Measurements from ENCODE around the gene CNN2. TPM values are rescaled to one million over a fixed set of nuclear protein-coding genes. Genes with fewer than 3 reads are reported as not detected.

The CNN2 gene
- total and polyA plus RNA-seq, 9 of the 15 experiments (the other 6 are each of a cell fraction or from before 2014, with no cell fraction given) = 12.1 to 174 (median 52.7) TPM

- TF ChIP-seq POLR2G (IDR thresholded peaks at IDR 0.05; ENCODE audit: low read depth, low read length) (peak; percentile 69), ZNF77 (CRISPR knock-in tag; IDR thresholded peaks at IDR 0.05) (no peak), GTF2A2 (tag; IDR thresholded peaks at IDR 0.05) (no peak), ZNF75A (CRISPR knock-in tag; IDR thresholded peaks at IDR 0.05) (no peak), CCNT2 (IDR thresholded peaks at IDR 0.05; ENCODE audit: borderline replicate concordance, extremely low read depth, insufficient read length, low read depth, low read length) (peak; percentile 48), C11orf30 (IDR thresholded peaks at IDR 0.05; ENCODE audit: low read depth) (peak; percentile 90), ZNF277 (CRISPR knock-in tag; IDR thresholded peaks at IDR 0.05; ENCODE audit: borderline replicate concordance) (no peak), ZNF778 (CRISPR knock-in tag; IDR thresholded peaks at IDR 0.05) (no peak), ZBTB49 (CRISPR knock-in tag; IDR thresholded peaks at IDR 0.05; ENCODE audit: borderline replicate concordance) (no peak), POLR3A (IDR thresholded peaks at IDR 0.05; ENCODE audit: borderline replicate concordance, extremely low read depth, insufficient read depth, insufficient read length) (no peak), TGIF2 (CRISPR knock-in tag; IDR thresholded peaks at IDR 0.05) (no peak), ZNF324 (CRISPR knock-in tag; IDR thresholded peaks at IDR 0.05) (no peak), CREB3L1 (IDR thresholded peaks at IDR 0.05; ENCODE audit: borderline replicate concordance, low read depth) (no peak), STAT5A (IDR thresholded peaks at IDR 0.05; ENCODE audit: borderline replicate concordance, low read length) (no peak)
- TF ChIP-seq, protein P1, sequence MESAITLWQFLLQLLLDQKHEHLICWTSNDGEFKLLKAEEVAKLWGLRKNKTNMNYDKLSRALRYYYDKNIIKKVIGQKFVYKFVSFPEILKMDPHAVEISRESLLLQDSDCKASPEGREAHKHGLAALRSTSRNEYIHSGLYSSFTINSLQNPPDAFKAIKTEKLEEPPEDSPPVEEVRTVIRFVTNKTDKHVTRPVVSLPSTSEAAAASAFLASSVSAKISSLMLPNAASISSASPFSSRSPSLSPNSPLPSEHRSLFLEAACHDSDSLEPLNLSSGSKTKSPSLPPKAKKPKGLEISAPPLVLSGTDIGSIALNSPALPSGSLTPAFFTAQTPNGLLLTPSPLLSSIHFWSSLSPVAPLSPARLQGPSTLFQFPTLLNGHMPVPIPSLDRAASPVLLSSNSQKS (CRISPR knock-in tag; IDR thresholded peaks at IDR 0.05) = no peak
- TF ChIP-seq, protein P2, sequence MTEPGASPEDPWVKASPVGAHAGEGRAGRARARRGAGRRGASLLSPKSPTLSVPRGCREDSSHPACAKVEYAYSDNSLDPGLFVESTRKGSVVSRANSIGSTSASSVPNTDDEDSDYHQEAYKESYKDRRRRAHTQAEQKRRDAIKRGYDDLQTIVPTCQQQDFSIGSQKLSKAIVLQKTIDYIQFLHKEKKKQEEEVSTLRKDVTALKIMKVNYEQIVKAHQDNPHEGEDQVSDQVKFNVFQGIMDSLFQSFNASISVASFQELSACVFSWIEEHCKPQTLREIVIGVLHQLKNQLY (CRISPR knock-in tag; conservative IDR thresholded peaks at IDR 0.05) = no peak
- TF ChIP-seq, protein P3, sequence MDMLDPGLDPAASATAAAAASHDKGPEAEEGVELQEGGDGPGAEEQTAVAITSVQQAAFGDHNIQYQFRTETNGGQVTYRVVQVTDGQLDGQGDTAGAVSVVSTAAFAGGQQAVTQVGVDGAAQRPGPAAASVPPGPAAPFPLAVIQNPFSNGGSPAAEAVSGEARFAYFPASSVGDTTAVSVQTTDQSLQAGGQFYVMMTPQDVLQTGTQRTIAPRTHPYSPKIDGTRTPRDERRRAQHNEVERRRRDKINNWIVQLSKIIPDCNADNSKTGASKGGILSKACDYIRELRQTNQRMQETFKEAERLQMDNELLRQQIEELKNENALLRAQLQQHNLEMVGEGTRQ (CRISPR knock-in tag; IDR thresholded peaks at IDR 0.05) = no peak
Observed at GRCh38 chr19:1041835-1042685, 15.7 kb downstream of the CNN2 start (continued).
